Spinal cord (tissue), 10 donors: ENCODE measurements around the gene RUNX1. TPM values are rescaled to one million over a fixed set of nuclear protein-coding genes. Genes with fewer than 3 reads are reported as not detected.

Source experiments
- DNase-seq, 6 donors: peaks; one replicate each; pipeline versions ENCODE4 v3.0.0 to v3.0.0-alpha.2; 2013 to 2015; ENCODE audit warnings: low spot score in 6 of 6, low read depth in 4 of 6
- H3K27ac ChIP-seq: one replicate; pipeline ENCODE4 v1.5.1; 2013; ENCODE audit warnings: low read depth, low read length, control low read depth
- H3K27me3 ChIP-seq: one replicate; pipeline ENCODE4 v1.6.1; 2013; ENCODE audit warnings: low read length; ENCODE audit not compliant: control insufficient read depth, insufficient read depth
- H3K36me3 ChIP-seq: one replicate; pipeline ENCODE4 v1.6.1; 2013; ENCODE audit warnings: low read length; ENCODE audit not compliant: control insufficient read depth, insufficient read depth
- H3K4me1 ChIP-seq: one replicate; pipeline ENCODE4 v1.6.1; 2013; ENCODE audit warnings: low read length; ENCODE audit not compliant: control insufficient read depth, insufficient read depth
- H3K4me3 ChIP-seq: one replicate; pipeline ENCODE4 v1.5.1; 2013; ENCODE audit warnings: low read depth, low read length, control low read depth
- H3K9me3 ChIP-seq: one replicate; pipeline ENCODE4 v1.6.1; 2013; ENCODE audit warnings: low read length; ENCODE audit not compliant: control insufficient read depth, insufficient read depth
- WGBS: methylation state at CpG from one replicate; pipeline ENCODE4 v1.1.5; 2013; ENCODE audit warnings: missing lambda C conversion rate; ENCODE audit not compliant: insufficient coverage; 5-methylcytosine and 5-hydroxymethylcytosine counted together
- polyA plus RNA-seq, 2 donors: library from polyadenylated mRNA; unstranded; fragments of 120-200 nt; gene quantifications; one replicate each; pipeline ENCODE4 v1.2.1, GENCODE V29; 2013; ENCODE audit not compliant: insufficient read length in 2 of 2
- total RNA-seq, 2 donors: library from RNA; depleted of rRNA in 1 of 2; stranded (reverse); fragments of 120-200 nt in 1 of 2; fragments of >200 nt in 1 of 2; gene quantifications; one replicate each; pipeline versions ENCODE4 v1.2.3 to v1.2.4, GENCODE V29; 2013 to 2014
- donor health status: healthy.

RUNX1 gene
- total and polyA plus RNA-seq, 4 donors = 2.1 to 7.1 (median 3.2) TPM

DNA sequence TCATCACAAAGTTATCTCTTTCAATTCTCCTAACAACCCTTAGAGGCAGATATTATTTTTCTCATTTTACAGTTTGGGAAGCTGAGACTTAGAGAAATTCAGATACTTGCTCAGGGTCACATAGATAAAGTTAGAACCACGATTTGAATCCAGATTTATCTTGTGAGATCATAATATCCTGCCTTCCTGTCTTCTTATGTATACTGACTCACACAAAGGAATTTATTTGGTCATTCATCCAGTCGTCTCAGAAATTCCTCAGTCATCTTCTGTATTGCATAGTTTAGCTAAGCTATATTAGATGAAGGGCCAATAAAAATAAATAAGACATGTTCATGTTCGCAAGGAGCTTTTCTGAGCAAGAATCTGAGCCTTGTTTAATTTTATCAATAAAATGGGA is 35.8 kb upstream of the RUNX1 start:
- Histone ChIP-seq H3K9me3 (no peaks in the 10 kb centered on the region), H3K27me3 (no peaks in the 10 kb centered on the region), H3K4me3 (no peak overlapping the region), H3K27ac (no peak overlapping the region), H3K4me1 (no peaks in the 10 kb centered on the region), H3K36me3 (no peaks in the 10 kb centered on the region)
- WGBS = no CpG with 5 or more reads among the region's 3 CpGs
- no peak for DNase-seq

DNA sequence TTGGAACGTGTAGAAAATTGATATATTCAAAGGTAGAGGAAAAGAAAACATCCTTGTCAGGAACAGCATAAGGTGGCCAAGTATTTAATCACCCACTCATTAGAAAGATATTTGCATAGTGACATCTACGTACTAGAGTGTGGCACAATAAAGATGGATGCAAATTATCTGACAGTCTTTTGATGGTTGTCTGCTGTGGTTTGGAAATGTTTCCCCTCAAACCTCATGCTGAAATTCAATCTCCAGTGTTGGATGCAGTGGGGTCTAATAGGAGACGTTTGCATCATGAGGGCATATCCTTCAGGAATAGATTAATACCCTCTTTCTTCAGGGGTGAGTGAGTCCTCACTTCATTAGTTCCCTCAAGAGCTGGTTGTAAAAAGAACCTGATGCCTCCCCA is 34.1 kb upstream of the RUNX1 start:
- no peak for DNase-seq
- WGBS = 100% methylated on average over 1 of the region's 3 CpGs
- no peaks in the 10 kb centered on the region for H3K4me1 ChIP-seq
- H3K9me3 ChIP-seq = no peaks in the 10 kb centered on the region
- no peak overlapping the region for H3K4me3 ChIP-seq
- H3K36me3 ChIP-seq = no peaks in the 10 kb centered on the region
- no peak overlapping the region for H3K27ac ChIP-seq
- no peaks in the 10 kb centered on the region for H3K27me3 ChIP-seq

GRCh38 chr21:35081861-35082260 is 32.8 kb upstream of the RUNX1 start:
- DNase-seq = peak in 1 of 6 donors; percentile 48
- Histone ChIP-seq H3K4me1 (no peaks in the 10 kb centered on the region), H3K36me3 (no peaks in the 10 kb centered on the region), H3K27ac (no peak overlapping the region), H3K27me3 (no peaks in the 10 kb centered on the region), H3K9me3 (no peaks in the 10 kb centered on the region), H3K4me3 (no peak overlapping the region)
- WGBS = no CpG with 5 or more reads among the region's 2 CpGs

- Histone ChIP-seq H3K27ac (no peak overlapping the region), H3K4me1 (no peaks in the 10 kb centered on the region), H3K4me3 (no peak overlapping the region), H3K9me3 (no peaks in the 10 kb centered on the region), H3K27me3 (no peaks in the 10 kb centered on the region), H3K36me3 (no peaks in the 10 kb centered on the region)
- DNase-seq = no peak
- no CpG with 5 or more reads among the region's 3 CpGs for WGBS
Observed at GRCh38 chr21:35079181-35079580, 30.1 kb upstream of the RUNX1 start.

DNA sequence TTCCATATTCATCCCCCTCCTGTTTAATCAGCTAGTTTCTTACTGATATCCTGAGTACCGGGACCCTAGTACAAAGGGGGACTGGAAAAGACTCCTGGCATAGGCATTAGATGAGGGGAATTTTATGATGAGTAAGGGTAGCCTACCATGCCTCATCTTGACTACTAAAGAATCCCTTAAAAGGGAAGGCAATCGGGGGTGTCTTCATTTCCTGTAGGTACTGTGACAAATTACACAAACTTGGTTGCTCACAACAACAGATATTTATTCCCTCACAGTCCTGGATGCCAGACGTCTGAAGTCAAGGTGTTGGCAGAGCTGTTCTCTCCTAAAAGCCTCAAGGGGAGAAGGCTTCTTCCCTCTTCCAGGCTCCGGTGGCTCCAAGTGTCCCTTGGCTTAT is 28.9 kb upstream of the RUNX1 start:
- Histone ChIP-seq H3K36me3 (no peaks in the 10 kb centered on the region), H3K27me3 (no peaks in the 10 kb centered on the region), H3K4me1 (no peaks in the 10 kb centered on the region), H3K9me3 (no peaks in the 10 kb centered on the region), H3K27ac (no peak overlapping the region), H3K4me3 (no peak overlapping the region)
- WGBS = 100% methylated on average over 2 of the region's 4 CpGs
- DNase-seq = no peak

- Histone ChIP-seq H3K27me3 (no peaks in the 10 kb centered on the region), H3K27ac (no peak overlapping the region), H3K4me1 (no peaks in the 10 kb centered on the region), H3K36me3 (no peaks in the 10 kb centered on the region), H3K4me3 (no peak overlapping the region), H3K9me3 (no peaks in the 10 kb centered on the region)
- 98% methylated on average over 4 of the region's 4 CpGs for WGBS
- DNase-seq = no peak
Observed at GRCh38 chr21:35077466-35077865, 28.4 kb upstream of the RUNX1 start.

- peak in 1 of 6 donors; percentile 21 for DNase-seq
- H3K4me3 ChIP-seq = no peak overlapping the region
Observed at GRCh38 chr21:35075546-35075945, 26.4 kb upstream of the RUNX1 start.

DNA sequence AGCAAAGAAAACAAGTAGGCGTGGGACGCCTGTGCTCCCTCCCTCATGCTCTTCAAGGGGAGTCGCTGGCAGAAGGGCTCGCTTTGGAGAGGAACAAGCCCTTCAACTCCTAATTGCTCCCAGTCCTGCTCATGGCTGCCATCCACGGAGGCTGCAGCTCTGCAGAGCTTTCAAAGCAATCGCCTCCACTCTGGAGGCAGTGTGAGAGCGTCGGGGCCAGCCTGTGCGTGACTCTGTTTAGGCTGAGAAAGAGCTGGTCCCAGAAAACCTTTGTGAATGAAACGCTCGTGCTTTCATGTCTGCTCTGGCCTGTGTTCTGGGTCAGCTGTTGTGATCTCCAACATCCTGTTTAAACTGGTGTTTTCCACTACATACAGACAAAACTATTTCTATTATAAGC is 23.9 kb upstream of the RUNX1 start:
- H3K9me3 ChIP-seq = no peaks in the 10 kb centered on the region
- peak overlapping the region; percentile 59 for H3K27ac ChIP-seq
- DNase-seq = peak in 1 of 6 donors; percentile 29
- no peaks in the 10 kb centered on the region for H3K36me3 ChIP-seq
- H3K4me1 ChIP-seq = no peaks in the 10 kb centered on the region
- no peaks in the 10 kb centered on the region for H3K27me3 ChIP-seq
- 60% methylated on average over 9 of the region's 11 CpGs for WGBS
- H3K4me3 ChIP-seq = no peak overlapping the region

More at GRCh38 chr21:35075546-35075945, 26.4 kb upstream of the RUNX1 start:
- Histone ChIP-seq H3K27ac (no peak overlapping the region), H3K9me3 (no peaks in the 10 kb centered on the region), H3K27me3 (no peaks in the 10 kb centered on the region), H3K36me3 (no peaks in the 10 kb centered on the region), H3K4me1 (no peaks in the 10 kb centered on the region)
- 60% methylated on average over 2 of the region's 6 CpGs for WGBS

DNA sequence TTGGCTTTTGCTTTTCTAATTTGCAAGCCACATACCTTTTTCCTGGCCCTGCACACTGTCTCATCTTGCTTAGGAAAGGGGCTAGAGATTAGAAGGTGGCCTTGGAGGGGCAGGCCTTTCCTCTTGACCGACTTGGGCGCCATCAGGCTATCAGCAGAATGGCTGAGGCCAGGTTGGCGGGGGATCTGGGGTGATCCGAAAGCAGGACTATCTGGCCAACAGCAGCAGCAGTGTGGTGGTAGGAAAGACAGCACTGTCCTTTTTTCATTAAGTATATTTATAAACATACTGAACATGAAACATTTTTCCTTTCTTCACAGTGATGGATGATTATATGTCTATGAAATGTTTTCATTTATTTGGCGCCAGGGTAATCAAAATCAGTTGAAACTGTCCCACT is 23.5 kb upstream of the RUNX1 start:
- Histone ChIP-seq H3K9me3 (no peaks in the 10 kb centered on the region), H3K4me3 (no peak overlapping the region), H3K36me3 (no peaks in the 10 kb centered on the region), H3K4me1 (no peaks in the 10 kb centered on the region), H3K27me3 (no peaks in the 10 kb centered on the region), H3K27ac (peak overlapping the region; percentile 59)
- no peak for DNase-seq
- WGBS = 90% methylated on average over 3 of the region's 5 CpGs

DNA sequence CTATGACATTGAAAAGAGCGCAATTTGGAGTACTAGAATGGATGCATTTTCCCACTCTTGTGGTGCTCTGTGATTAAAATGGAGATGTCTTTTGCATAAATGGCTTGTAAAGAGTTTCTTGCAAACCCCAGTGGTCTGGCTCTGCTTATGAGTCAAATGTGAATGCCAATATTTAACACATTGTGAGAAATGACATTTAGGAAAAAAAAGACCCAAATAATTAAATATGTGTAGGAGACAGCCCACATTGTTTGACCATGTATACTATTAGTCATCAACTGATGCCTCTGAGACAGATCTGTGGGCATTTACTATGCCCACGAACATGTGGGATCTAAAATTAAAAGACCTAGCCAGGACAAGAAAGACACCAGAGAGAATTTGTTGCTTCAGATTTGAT is 22.2 kb upstream of the RUNX1 start:
- H3K27ac ChIP-seq = no peak overlapping the region
- no peaks in the 10 kb centered on the region for H3K27me3 ChIP-seq
- 94% methylated on average over 2 of the region's 2 CpGs for WGBS
- H3K4me3 ChIP-seq = no peak overlapping the region
- H3K4me1 ChIP-seq = no peaks in the 10 kb centered on the region
- no peak for DNase-seq
- H3K9me3 ChIP-seq = no peaks in the 10 kb centered on the region
- no peaks in the 10 kb centered on the region for H3K36me3 ChIP-seq
